Measurements from ENCODE around the gene LEFTY2.

Gene LEFTY2

DNA sequence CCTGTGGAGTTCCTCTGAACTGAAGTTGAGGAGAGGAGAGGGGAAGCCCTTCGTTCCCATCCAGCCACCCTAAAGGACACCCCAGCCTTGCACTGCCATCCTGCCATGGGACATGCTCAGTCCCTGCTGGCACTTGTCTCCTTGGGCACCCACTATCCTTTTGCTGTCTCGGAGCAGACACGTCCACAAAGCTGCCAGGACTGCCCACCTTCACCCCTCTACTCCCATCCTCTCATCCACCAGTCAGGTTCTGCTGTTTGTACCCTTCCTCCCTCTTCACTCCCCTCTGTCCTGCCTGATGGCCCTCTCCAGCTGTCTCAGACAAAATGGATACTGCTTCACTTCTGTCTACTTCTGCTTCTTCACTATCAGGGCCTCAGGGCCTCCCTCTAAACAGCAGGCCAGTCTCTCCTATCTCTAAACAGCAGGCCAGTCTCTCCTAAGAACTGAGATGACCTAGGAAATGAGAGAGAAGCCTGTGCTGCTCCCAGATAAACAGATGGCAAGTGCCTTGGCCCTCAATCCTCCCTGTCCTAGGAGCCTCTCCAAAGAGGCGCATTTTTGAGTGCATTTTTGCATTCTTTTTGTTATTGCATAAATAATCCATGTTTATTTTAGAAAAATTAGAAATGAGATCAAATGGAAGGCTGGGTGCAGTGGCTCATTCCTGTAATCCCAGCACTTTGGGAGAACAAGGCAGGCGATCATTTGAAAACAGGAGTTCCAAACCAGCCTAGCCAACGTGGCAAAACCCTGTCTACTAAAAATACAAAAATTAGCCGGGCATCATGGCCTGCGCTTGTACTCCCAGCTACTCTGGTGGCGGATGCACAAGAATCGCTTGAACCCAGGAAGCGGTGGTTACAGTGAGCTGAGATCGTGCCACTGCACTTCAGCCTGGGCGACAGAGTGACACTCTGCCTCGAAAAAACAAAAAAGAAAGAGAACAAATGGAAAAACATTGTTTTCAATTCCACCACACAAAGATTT is 12.5 kb downstream of the LEFTY2 start:
- DNase-seq = no peak

DNA sequence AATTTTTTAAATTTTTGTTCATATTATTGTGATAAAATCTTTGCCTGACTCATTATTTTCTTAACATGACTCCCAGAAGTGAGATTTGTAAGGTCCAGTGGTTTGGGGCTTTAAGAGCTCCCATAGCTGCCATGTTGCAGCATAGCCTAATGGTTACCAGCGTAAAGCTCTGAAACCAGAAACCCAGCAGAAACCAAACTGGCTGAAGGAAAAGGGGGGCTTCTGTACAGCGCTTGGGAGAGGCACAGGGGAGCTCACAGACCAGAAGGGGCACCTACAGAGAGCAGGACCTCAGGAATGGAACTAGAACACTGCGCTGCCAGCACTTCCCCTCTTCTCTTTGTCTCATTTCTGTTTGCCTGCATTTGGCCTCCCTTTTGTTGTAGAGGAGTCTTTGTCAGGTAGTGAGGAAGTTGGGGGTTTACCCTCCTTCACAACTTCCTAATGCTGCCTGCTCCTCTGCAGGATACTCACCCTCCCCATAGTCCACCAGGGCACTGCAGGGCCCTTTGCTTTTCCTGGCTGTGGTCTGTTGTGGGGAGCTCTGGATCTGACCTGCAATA is 14.4 kb downstream of the LEFTY2 start:
- peak; percentile 13 for DNase-seq

DNA sequence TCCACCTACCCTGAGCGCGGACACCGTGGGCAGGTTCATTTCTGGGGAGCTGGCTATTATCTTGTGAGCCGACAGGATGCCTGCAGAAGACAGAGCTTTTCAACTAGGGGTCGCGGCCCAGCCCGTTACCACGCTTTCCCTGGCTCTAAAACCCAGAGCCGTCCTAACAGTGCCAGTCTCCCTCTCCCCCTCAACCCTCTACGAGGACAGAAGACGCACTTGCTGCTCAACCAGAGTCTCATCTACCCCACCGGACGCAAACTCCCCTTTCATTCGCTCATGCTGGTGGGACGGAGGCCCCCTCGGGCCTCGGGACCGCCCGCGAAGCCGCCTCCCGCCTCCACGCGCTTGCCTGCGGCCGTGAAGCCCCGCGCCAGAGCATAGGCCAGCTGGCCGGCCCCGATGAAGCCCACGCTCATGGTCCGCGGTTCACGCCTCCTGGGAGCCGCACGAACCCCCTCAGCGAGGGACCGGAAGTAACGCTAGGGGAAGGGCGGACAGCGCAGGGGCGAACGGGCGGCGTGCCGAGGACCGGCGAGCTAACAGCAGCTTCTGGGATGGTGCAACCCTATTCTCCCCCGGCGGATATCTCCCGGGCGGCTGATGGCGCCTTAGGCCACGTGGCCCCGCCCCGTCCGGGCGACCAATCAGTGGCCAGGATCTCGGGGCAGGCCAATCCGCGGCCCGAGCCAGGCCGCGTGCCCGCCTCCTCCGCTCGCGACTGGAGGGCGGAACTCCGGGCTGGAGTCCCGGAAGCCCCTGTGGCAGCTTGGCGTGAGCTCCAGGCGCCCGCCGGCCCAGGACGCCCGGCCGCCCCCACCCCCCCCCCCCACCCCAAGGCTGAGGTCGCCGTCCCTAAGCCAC is 17.1 kb downstream of the LEFTY2 start, which contains the start of gene PYCR2:
TSS of gene PYCR2 (minus strand) at position 559 of the 864 bp plus-strand sequence. CDS start at position 419, 140 bp downstream.
- peak; percentile 96 for DNase-seq

DNA sequence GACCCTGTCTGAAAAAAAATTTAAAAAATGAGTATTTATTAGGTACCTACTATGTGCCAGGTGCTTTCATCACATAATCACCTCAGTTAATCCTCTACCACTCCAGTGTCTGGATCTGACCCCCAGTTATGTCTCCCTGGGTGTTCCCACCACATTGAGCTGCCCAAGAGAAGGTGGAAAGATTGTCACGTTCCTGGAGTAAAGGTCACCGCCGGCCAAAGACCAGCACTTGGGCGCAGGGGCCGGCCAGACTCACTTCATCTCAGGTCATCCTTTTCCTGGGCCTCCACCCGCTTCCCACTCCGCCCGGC is 17.7 kb downstream of the LEFTY2 start:
- DNase-seq = no peak

DNA sequence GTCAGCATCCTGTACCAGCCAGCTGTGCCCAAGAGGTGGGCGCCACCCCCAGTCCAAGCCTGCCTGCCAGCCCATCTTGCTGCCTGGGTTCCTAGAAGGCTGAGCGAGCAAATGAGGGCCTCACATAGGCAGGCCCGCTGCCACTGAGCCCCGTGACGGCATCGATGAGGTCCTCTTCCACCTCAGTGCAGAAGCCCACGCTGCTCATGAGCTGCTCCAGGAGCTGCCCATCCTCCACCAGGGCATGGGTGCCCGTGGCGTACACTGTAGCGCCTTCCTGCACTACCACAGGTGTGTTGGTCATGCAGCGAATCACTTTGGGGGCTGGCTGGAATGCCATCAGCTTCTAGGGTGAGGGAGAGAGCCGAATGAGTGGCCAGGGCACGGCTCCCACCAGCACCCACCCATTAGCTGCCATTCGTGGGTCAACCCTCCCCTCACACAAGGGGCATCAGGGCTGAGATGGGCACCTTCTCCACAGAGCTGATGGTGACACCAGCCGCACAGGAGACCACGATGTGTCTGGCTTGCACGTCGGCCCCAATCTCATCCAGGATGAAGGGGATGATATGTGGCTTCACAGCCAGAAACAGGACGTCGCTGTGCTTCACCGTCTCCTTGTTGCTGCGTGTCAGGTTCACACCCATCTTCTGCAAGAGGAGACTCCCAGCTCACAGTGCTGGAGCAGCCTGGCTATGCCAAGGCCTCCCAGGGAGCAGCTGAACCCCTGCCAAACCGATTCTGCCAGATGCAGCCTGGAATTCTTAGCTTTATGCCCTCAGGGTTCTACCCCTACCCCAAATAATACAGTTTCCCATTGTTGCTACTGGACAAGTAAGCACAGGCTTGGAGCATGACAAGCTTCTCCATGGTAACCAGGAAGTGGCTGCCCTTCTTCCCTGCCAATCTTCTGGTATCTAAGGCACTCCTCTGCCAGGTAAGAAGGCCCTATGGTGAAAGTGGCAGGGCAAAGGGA is 19.0 kb downstream of the LEFTY2 start:
- DNase-seq = no peak

DNA sequence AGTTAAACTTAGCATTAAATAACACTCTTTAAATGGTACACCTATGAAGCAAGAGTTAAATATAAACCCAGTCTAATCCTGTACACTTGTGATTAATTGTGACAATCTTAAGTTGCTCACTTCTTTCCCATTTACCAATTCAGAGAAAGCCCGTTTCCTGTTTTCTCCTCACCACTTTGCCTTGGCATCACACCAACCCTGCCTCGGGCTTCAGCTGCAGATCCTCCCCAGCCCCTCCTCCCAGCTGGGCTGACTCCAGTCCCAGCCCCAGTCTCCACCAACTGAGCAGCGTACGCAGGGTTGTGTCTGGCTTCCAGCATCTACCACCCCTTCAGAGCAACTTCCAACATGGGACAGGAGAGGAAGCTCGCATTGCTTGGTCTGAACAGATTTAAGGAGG is 21.1 kb downstream of the LEFTY2 start:
- DNase-seq = peak; percentile 79

DNA sequence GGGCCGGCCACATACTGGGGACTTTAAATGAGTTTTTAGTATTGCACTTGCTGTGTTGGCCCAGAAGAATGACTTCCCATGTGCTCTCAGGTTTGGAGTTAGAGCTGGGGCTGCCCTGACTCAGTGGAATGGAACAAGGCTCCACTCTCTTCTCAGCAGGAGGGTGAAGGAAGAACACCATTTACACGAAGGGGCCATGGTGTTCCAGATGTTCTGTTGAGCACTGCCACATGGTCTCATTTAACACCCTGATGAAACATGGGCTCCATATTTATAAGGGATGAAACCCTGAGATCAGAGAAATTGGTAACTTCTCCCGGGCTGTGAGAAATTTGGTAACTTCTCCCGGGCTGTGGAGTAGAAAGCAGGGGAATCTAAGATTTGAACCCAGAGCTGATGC is 22.7 kb downstream of the LEFTY2 start:
- DNase-seq = no peak

DNA sequence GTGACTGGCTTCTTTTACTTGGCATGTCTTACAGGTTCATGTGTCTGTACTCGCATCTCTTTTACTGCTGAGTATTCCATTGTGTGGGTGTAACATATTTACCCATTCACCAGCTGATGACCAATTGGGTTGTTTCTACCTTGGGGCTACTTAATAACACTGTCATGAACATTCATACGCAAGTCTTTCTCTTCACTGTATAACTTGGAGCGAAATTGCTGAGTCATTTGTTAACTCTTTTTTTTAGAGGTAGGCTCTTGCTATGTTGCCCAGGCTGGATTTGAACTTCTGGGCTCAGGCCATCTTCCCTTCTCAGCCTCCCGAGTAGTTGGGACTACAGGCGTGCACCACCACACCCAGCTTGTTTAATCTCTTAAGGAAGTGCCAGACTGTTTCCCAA is 23.5 kb downstream of the LEFTY2 start:
- no peak for DNase-seq

DNA sequence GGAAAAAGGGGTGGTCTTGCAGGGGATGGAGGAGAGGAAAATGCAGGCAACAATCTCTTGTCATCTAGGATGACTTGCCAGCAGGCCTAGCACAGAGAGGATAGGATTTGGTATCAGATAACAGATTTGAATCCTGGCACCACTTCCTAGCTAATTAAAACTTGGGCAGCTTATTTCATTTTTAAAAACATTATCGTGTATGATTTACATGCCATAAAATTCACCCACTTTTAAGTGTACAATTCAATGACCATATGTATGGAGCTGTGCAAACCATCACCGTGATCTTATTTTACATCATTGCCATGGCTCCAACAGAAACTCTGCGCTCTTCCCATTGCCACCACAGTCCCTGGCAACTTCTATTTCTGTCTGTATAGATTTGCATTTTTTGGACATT is 23.9 kb downstream of the LEFTY2 start:
- DNase-seq = no peak

DNA sequence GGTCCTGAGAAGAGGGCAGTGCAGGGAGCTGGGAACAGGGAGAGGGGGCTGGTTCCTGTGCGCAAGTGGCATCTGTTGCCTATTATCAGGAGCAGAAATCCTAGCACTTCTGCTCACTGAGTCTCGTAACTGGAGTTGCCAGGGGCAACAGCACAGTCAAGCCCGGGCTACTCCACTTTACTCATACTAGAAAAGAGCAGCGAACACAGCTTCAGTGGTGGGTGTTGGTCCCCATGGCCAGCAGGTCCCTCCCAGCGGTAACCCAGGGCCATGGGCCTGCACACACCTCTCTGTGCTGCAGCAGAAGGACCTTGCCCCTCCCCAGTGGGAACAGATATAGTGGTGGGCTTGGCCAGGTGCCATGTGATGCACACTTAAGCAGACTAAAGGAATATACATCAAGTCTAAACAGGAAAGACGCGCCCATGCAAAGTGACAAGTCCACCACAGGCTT is 25.5 kb downstream of the LEFTY2 start:
- DNase-seq = peak; percentile 45

DNA sequence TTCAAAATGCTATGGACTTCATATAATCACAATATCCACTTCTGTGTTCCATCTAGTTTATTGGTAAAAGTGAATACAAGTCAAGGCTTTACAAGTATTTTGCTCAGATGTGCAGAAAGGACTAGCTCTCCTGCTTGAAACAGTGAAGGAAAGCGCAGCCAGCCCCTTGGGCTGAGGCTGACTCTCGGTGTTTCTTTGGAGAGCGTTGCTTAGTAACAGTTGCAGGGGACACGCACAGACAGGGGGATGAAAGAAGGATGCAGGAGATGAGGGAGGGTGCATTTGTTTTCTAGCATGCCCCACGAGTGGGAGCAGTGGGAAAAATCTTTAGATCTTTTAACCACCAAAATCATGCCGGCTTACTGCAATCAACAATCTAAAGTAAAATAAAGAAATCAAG is 26.1 kb downstream of the LEFTY2 start:
- DNase-seq = no peak

DNA sequence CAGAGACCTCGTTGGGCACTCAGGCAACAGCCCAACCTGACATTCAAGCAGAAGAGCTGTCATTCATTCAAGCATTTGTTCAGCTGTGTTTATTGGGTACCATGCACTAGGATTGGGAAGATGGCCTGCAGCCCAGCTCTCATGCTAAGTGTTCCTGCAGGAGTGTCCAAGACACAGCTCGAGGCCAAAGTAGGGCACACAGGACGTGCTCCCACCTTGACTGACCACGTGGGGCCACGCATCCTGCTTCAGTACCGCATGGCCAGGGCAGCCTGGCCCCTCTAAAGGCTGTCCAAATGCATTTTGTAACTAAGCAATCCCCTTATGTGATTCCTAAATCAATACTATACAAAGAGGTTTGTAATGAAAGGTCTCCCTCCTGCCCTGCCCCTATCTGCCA is 26.6 kb downstream of the LEFTY2 start:
- DNase-seq = no peak

DNA sequence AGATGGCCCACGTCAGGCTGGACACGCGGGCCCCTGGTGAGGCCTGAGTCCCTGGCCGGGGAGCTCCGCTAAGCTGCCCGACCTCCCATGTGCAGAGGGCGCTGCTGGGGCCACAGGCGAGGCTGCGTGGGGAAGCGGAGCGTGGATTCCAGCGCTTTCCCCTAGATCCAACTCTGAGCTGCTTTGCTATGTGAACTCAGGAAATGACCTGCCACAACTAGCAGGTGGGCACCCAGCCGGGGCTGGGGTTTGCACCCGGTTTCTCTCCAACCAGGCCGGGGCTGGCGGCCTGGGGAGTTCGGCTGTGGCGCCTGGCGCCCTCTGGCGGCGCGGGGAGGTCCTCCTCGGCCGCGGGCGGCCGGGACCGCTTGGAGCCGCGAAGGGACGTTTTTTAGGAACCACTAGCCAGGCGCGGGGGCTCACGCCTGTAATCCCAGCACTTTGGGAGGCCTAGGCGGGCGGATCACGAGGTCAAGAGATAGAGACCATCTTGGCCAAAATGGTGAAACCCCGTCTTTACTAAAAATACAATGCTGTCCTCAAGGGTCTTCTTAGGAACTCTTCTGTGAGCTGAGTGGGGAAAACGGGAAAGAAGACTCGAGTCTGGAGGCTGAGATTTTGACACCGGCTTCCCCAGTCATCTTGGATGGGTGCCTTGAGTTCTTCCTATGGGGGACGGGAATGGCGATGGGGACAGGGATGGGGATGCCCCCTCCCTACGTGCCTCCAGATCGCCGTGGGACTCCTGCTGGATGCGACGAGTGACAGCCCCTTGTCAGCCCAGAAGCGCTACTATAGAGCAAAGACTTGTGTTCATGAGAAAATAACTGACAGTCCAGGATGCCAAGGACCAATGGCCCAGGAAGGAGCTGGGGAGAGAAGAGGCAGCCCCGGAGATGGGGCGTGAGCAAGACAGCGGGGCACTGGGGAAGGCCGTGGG is 29.6 kb downstream of the LEFTY2 start:
- peak; percentile 44 for DNase-seq

DNA sequence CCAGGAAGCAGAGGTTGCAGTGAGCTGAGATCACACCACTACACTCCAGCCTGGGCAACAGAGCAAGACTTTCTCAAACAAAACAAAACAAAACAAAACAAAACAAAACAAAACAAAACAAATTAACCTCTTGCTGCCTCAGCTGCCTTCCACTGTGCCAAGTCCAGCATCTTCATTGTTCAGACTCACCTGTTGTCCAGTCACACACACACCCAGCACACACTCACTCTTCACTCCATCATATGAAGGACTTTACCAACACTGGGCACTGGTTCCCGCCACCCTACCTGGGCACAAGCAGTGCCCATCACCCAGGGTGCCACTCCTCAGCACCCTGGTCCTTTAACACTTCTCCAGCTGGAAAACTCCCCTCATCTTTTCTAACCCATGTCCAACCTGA is 31.5 kb downstream of the LEFTY2 start:
- DNase-seq = no peak

DNA sequence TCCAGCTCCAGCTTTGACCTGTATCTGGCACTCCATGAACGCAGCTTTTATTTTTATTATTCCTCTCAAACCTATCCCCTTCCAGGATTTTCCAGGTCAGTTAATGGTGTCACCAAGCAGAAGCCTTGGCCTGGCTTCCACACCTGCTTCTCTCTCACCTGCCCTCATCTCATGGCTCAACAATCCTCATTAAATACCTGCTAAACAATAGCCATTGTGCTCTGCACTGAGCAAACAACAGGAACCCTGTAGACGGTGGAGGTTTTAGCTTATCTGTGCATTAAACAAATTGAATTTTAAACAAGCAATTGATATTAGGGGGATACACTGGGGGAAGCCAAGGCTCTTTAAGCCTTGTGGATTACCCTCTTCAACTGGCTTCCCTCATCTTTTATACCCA is 32.2 kb downstream of the LEFTY2 start:
- DNase-seq = no peak

DNA sequence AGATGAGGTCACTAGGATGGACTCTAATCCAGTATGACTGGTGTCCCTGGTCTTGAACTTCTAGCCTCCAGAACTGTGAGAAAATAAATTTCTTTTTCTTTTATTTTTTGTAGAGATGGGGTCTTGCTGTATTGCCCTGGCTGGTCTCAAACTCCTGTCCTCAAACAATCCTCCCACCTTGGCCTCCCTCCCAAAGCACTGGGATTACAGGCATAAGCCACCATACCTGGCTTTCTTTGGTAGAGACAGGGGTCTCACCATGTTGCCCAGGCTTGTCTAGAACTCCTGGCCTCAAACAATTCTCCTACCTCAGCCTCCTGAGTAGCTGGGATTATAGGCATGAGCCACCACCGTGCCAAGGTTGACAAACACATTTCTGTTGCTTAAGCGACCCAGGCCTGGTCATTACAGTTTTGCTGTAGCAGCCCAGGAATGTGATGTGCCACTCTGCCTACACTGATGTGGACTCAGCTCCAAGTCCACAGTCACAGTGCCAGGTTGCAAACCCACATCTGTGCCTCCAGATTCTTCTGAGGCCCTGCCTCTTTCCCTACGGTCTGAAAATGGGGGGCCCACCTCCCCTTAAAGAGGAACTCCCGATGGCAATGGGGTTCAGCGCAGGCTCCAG is 32.9 kb downstream of the LEFTY2 start:
- no peak for DNase-seq

DNA sequence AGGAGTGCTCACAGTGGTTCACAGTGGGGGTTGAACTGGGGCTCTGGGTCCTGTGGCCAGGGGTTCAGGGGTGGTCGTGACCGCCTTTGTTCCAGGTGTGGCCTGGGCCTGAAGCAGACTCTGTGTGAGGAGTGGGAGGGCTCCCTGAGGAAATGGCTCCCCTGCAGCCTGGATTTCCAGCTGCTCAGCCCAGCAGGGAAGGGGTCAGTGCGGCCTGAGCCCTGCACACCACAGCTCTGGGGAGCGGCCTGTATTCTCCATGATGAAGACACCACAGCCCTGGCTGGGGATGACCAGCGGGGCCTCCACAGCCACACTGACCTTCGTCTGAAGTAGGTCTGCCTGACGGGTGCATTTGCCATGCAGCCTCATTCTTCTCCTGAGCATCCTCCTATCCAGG is 33.7 kb downstream of the LEFTY2 start:
- no peak for DNase-seq

DNA sequence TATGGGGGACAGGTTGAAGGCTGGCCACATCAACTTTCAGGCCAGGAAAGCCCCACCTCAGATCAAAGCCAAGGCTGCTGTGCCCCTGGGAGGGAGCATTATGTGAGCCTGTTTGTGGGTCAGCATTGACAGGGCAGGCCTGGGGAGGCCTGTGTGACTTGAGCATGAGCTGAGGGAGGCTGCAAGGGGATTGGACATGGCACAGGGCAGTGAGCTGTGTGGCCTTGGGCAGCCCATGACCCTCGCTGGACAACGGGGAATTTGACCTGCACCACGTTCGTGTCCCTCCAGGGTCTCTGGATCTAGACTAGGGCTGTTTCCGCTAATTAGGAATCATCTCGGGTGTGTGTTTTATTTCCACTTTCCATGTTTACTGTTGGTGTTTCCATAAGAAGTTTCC is 34.6 kb downstream of the LEFTY2 start:
- DNase-seq = no peak

DNA sequence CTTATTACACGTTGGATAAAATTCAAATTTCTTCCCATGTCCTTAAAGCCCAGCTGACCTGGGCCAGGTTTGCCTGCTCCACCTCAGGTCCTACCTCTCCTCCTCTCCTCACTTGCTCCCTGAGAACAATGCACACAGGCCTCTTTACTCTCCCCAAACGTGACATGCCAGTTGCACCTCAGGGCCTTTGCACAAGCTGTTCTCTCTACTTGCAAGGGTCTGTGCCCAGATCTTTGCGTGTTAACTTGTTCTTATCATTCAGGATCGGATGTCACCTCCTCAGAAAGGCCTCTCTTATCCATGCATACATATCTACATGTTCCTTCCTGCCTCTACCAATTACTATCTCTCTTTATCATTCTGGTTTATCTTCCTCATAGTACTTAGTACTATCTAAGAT is 37.4 kb downstream of the LEFTY2 start:
- no peak for DNase-seq
